Transverse colon (tissue), 4 donors: Measurements from ENCODE around the gene TJAP1. TPM values are rescaled to one million over a fixed set of nuclear protein-coding genes. Genes with fewer than 3 reads are reported as not detected.
A peak's percentile ranks its signal among the peaks of the same experiment; 100 is the strongest.

ENCODE experiments used
- DNase-seq: peaks from one replicate; pipeline ENCODE4 v3.0.0-alpha.2; 2019
- H3K27ac ChIP-seq, 4 donors: fragments of 200-600 bp; sonication (generic); 2 replicates each; pipeline ENCODE4 v1.5.1; 2016 to 2018; ENCODE audit warnings: inconsistent platforms in 4 of 4
- H3K27me3 ChIP-seq: fragments of 200-600 bp; sonication (generic); 2 replicates; pipeline ENCODE4 v1.5.1; 2017; ENCODE audit warnings: inconsistent platforms
- H3K36me3 ChIP-seq, 4 donors: fragments of 200-600 bp; sonication (generic); 2 replicates each; pipeline ENCODE4 v1.5.1; 2017 to 2019; ENCODE audit warnings: inconsistent platforms in 4 of 4
- H3K4me1 ChIP-seq, 4 donors: fragments of 200-600 bp; sonication (generic); 2 replicates each; pipeline ENCODE4 v1.5.1; 2017 to 2020; ENCODE audit warnings: inconsistent platforms in 4 of 4
- H3K4me3 ChIP-seq, 4 donors: fragments of 200-600 bp; sonication (generic); 1 replicate in 1 of 4; 2 replicates in 3 of 4; pipeline versions ENCODE4 v1.5.1 to v1.6.1; 2017 to 2019; ENCODE audit warnings: inconsistent platforms in 4 of 4
- H3K9me3 ChIP-seq, 2 donors: fragments of 200-600 bp; sonication (generic); 2 replicates each; pipeline ENCODE4 v1.5.1; 2017 to 2019; ENCODE audit warnings: inconsistent platforms in 2 of 2
- CTCF ChIP-seq, 5 experiments: fragments of 200-600 bp in 3 of 5; fragments of 450-650 bp in 2 of 5; sonication (generic) in 3 of 5; IDR thresholded peaks; 1 replicate in 2 of 5; 2 replicates in 3 of 5; pipeline ENCODE4 v1.5.1; 2016 to 2017; ENCODE audit warnings: antibody characterized with exemption in 5 of 5, inconsistent platforms in 3 of 5, mild to moderate bottlenecking in 2 of 5, moderate library complexity in 1 of 5
- EP300 ChIP-seq: sonication (generic); formaldehyde crosslinking; IDR thresholded peaks from one replicate; pipeline ENCODE4 v1.6.1; 2017; ENCODE audit warnings: antibody characterized with exemption, low read depth
- POLR2A ChIP-seq: fragments of 450-650 bp; IDR thresholded peaks from one replicate; pipeline ENCODE4 v1.6.1; 2016; ENCODE audit warnings: antibody characterized with exemption, mild to moderate bottlenecking, moderate library complexity
- POLR2AphosphoS5 ChIP-seq, 3 donors: sonication (generic); formaldehyde crosslinking; IDR thresholded peaks; one replicate each; pipeline ENCODE4 v1.6.1; 2016; ENCODE audit warnings: antibody characterized with exemption in 3 of 3
- WGBS, 2 donors: methylation state at CpG; one replicate each; pipeline ENCODE4 v1.1.5; 2018; ENCODE audit warnings: low coverage in 1 of 2; 5-methylcytosine and 5-hydroxymethylcytosine counted together
- in situ Hi-C, 4 donors: fragments of 200-750 bp; cut with MboI; loops; one replicate each; pipeline versions ENCODE4 v1.15.0 to v1.15.1; 2017; ENCODE audit warnings: low sequenced_read_pairs in 3 of 4, low pct_ligation_motif_present in 1 of 4, low pct_unique_long_range_greater_than_20kb in 1 of 4
- intact Hi-C: fragments of 100-400 bp; cut with DNase I; formaldehyde crosslinking; loops from one replicate; pipeline ENCODE4 v1.15.1; 2023; ENCODE audit warnings: low total_unique reads
- total RNA-seq, 4 donors: library from RNA; depleted of rRNA; stranded (reverse); fragments of >200 nt; gene quantifications; one replicate each; pipeline ENCODE4 v1.1.0, GENCODE V29; 2016

TJAP1 gene
- total RNA-seq, 4 donors from 2014 or later = 10.9 to 22.4 (median 17.9) TPM

GRCh38 chr6:43494321-43494720 is 17.0 kb downstream of the TJAP1 start:
- in situ Hi-C loops (no loop called here), intact Hi-C loops (no loop called here)
- peaks cover 0 to 6% (median 4%) of the 10 kb centered on the region in 4 donors for H3K36me3 ChIP-seq
- no peak overlapping the region for H3K27ac ChIP-seq
- WGBS, 2 donors = 92 to 100% methylated on average over 3 to 6 of the region's 6 CpGs
- peaks cover 8 to 29% (median 19%) of the 10 kb centered on the region in 4 donors for H3K4me1 ChIP-seq
- no peaks in the 10 kb centered on the region for H3K27me3 ChIP-seq
- TF ChIP-seq CTCF (IDR thresholded peaks at IDR 0.05) = no peak
- TF ChIP-seq POLR2A = no peak
- TF ChIP-seq POLR2AphosphoS5 (IDR thresholded peaks at IDR 0.05) = no peak
- no peaks in the 10 kb centered on the region for H3K9me3 ChIP-seq
- DNase-seq = no peak
- no peak overlapping the region for H3K4me3 ChIP-seq

- Histone ChIP-seq H3K9me3 (no peaks in the 10 kb centered on the region), H3K4me1 (peaks cover 8 to 29% (median 19%) of the 10 kb centered on the region in 4 donors), H3K4me3 (no peak overlapping the region), H3K27me3 (no peaks in the 10 kb centered on the region), H3K27ac (no peak overlapping the region), H3K36me3 (peaks cover 0 to 10% (median 7%) of the 10 kb centered on the region in 4 donors)
- 96% methylated on average over 4 of the region's 4 CpGs; no CpG with 5 or more reads in 1 of the 2 donors for WGBS, 2 donors
- TF ChIP-seq EP300 (no peak), POLR2AphosphoS5 (IDR thresholded peaks at IDR 0.05) (no peak), POLR2A (no peak), CTCF (IDR thresholded peaks at IDR 0.05) (no peak)
- intact Hi-C loops (no loop called here), in situ Hi-C loops (no loop called here)
- no peak for DNase-seq
Measured at GRCh38 chr6:43494766-43495165, 17.4 kb downstream of the TJAP1 start.

DNA sequence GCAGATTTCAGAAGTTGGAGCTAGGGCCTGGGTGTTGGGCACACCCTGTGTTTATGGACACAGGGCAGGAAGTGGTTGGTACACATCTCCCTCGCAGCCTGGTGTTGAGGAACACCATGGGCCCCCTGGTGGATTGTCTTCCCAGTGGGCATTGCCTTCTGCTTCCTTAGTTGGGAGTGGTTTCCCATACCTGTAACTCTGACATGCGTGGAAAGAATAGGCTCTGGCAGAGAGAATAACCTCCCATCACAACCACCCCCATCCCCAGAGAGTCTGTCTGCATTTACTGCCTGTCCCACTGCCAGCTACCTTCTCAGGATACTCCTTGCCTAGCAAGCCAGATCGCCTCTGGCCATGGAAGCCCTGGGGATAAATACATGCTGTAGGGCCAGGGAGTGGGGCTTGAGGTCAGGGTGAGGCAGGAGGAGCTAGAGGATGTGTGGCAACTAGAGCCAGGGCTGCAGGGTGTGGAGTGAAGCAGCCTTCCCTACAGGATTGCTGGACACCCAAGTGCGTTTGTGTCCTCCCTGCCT is 18.1 kb downstream of the TJAP1 start:
- Histone ChIP-seq H3K4me3 (no peak overlapping the region), H3K27me3 (no peaks in the 10 kb centered on the region), H3K36me3 (peaks cover 0 to 14% (median 11%) of the 10 kb centered on the region in 4 donors), H3K27ac (no peak overlapping the region), H3K9me3 (no peaks in the 10 kb centered on the region), H3K4me1 (peaks cover 8 to 25% (median 19%) of the 10 kb centered on the region in 4 donors)
- WGBS, 2 donors = 71% methylated on average over 4 of the region's 4 CpGs; no CpG with 5 or more reads in 1 of the 2 donors
- intact Hi-C loops (no loop called here), in situ Hi-C loops (no loop called here)
- TF ChIP-seq POLR2A = no peak
- TF ChIP-seq CTCF (IDR thresholded peaks at IDR 0.05) = peak in 4 of 5 experiments; percentile 15 to 42 (median 21)
- DNase-seq = peak; percentile 36

DNA sequence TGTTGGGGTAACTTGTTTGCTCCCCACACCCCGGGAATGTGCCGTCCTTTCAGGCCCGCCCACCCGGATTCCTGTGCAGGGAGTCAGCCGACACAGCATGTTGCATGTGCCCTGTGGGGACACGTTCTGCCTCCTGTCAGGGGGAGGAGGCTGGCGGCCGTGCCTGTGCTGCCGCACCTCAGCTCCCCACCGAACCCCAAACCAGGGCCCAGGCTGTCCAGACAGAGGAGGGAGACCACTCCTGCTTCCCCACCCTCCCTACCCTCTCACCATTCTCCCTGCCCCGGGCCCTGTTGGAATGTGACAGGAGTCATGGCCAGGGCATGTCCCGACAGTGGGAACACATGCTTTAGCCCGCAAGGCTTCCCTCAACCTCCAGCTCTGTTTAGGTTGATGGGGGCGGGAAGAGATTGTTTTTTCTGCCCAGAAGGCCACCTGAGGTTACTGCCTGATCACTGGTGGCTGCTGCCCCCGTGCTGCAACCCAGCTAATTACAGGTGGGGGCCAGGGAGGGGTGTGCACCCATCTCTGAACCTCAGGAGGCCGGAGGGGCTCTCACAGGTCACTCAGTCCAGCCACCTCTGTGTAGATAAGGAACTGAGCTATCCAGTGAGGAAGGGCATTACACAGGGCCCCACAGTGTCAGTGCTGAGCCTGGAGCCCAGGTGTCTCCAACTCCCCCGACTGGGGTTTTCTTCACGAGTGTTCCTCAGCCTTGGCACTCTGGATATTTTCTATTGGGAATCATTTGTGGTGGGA is 19.2 kb downstream of the TJAP1 start:
- in situ Hi-C loops = no loop called here
- H3K36me3 ChIP-seq = peaks cover 0 to 22% (median 11%) of the 10 kb centered on the region in 4 donors

More for the DNA sequence above, 19.2 kb downstream of the TJAP1 start:
- peaks cover 7 to 23% (median 19%) of the 10 kb centered on the region in 4 donors for H3K4me1 ChIP-seq
- no peaks in the 10 kb centered on the region for H3K27me3 ChIP-seq
- TF ChIP-seq POLR2A = no peak
- TF ChIP-seq CTCF (IDR thresholded peaks at IDR 0.05) = peak; percentile 15 to 27 (median 21)
- 66% methylated on average over 16 of the region's 18 CpGs; no CpG with 5 or more reads in 1 of the 2 donors for WGBS, 2 donors
- DNase-seq = no peak
- intact Hi-C loops = no loop called here
- H3K9me3 ChIP-seq = no peaks in the 10 kb centered on the region
- H3K27ac ChIP-seq = no peak overlapping the region
- H3K4me3 ChIP-seq = no peak overlapping the region
